ENCODE measurements around the gene NECAB2. TPM values are rescaled to one million over a fixed set of nuclear protein-coding genes. Genes with fewer than 3 reads are reported as not detected.

NECAB2 gene
- total and polyA plus RNA-seq, 2 experiments from 2014 or later = 1.6 to 5.1 TPM

GRCh38 chr16:83955218-83956130, 12.6 kb upstream of the NECAB2 start:
- Mint-ChIP-seq H3K4me1 (peaks cover 9% of the 10 kb centered on the region), H3K36me3 (ENCODE audit: low read depth) (peaks cover 5% of the 10 kb centered on the region; the same call in 1 of the 3 replicates), H3K9me3 (peaks cover 7% of the 10 kb centered on the region), H3K27ac (no peak overlapping the region), H3K27me3 (ENCODE audit: insufficient read depth, low read depth, poor library complexity) (peaks cover 4% of the 10 kb centered on the region), H3K4me3 (no peak overlapping the region)
- H3K9me2 ChIP-seq (ENCODE audit: insufficient read depth) = no peaks in the 10 kb centered on the region
- no peak overlapping the region for H3K4me3 ChIP-seq
- H4K20me1 ChIP-seq (replicated peaks; ENCODE audit: insufficient read depth) = no peaks in the 10 kb centered on the region
- ATAC-seq (no peak), DNase-seq (ENCODE audit: low spot score) (no peak)
- H3K4me2 ChIP-seq = no peak overlapping the region
- H2AFZ ChIP-seq = no peak overlapping the region
- 0 out of 2 replicates have a peak, but pooled peaks cover 4% of the 10 kb centered on the region for H3F3A ChIP-seq (replicated peaks; ENCODE audit: low read depth)
- no peaks in the 10 kb centered on the region for H3K36me3 ChIP-seq (ENCODE audit: insufficient read depth)
- no peaks in the 10 kb centered on the region for H3K27me3 ChIP-seq (ENCODE audit: insufficient read depth)
- H3K79me2 ChIP-seq (replicated peaks; ENCODE audit: insufficient read depth) = no peaks in the 10 kb centered on the region
- no peak for TF ChIP-seq NANOG (IDR thresholded peaks at IDR 0.05; ENCODE audit: borderline replicate concordance)
- TF ChIP-seq ZNF462 (CRISPR knock-in tag; IDR thresholded peaks at IDR 0.05) = no peak
- TF ChIP-seq REST (IDR thresholded peaks at IDR 0.05; ENCODE audit: unreplicated experiment) = no peak
- no peak for TF ChIP-seq CREB1 (CRISPR knock-in tag; IDR thresholded peaks at IDR 0.05; ENCODE audit: low read depth)
- no peak for TF ChIP-seq JUNB (IDR thresholded peaks at IDR 0.05; ENCODE audit: unreplicated experiment)
- no peak for TF ChIP-seq ZNF331 (CRISPR knock-in tag; IDR thresholded peaks at IDR 0.05; ENCODE audit: low read depth)
- TF ChIP-seq ETS1 (IDR thresholded peaks at IDR 0.05) = no peak
- TF ChIP-seq CTCF (conservative IDR thresholded peaks at IDR 0.05; ENCODE audit: low read depth in 2 of 2) = no peak
- no peak for TF ChIP-seq EZH2 (IDR thresholded peaks at IDR 0.05; ENCODE audit: low read depth, unreplicated experiment)
- TF ChIP-seq ZNF114 (CRISPR knock-in tag; IDR thresholded peaks at IDR 0.05) = no peak
- no peak for TF ChIP-seq POLR2AphosphoS5 (IDR thresholded peaks at IDR 0.05; ENCODE audit: low read depth)
- TF ChIP-seq EZH2phosphoT487 (IDR thresholded peaks at IDR 0.05; ENCODE audit: unreplicated experiment) = no peak
- TF ChIP-seq STAT1 (IDR thresholded peaks at IDR 0.05; ENCODE audit: unreplicated experiment) = no peak
- no peak overlapping the region for H3K27ac ChIP-seq (ENCODE audit: low read depth)
- no peaks in the 10 kb centered on the region for H3K4me1 ChIP-seq (ENCODE audit: insufficient read depth)

Data from GM23338 (cell line).